ENCODE data around the gene PPP2R5C.

DNA sequence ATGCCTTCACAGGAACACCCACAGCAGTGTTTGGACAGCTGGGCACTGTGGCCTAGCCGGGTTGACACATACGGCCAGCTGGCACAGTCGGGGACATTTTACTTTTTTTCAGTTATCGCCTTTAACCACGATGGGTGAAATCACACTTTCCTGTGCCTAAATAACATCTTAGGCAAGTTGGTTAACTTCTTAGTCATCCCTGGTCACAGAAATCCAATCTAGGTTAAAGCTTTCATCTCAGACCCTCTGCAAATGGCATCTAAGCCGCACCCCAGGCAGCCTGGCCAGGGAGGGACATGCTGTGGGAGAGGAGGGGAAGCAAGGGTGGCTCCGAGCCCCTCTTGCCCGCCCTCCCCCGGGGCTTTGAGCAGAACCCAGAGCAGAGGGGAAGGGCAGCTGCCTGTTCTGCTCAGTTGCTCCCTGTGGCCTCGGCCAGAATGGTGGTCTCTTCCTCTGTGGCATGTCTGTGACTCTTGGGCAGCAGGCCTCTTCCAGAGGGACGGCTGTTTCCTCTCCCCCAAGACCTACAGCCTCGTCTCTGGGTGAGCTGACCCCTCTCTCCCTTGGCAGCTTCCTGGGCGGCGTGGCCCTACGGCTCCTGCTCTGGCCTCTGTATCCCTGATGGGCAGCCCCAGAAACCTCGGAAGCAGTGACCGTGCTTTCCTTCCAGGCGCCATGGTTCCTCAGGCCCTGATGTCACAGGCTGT is 117.5 kb downstream of the PPP2R5C start:
- TF ChIP-seq JUN (CRISPR knock-in tag; IDR thresholded peaks at IDR 0.05) (no peak), TCF7 (CRISPR knock-in tag; IDR thresholded peaks at IDR 0.05; ENCODE audit: low read depth) (no peak), RELA (CRISPR knock-in tag; IDR thresholded peaks at IDR 0.05; ENCODE audit: borderline replicate concordance) (no peak), ESRRA (CRISPR knock-in tag; IDR thresholded peaks at IDR 0.05; ENCODE audit: borderline replicate concordance) (no peak), SOX15 (CRISPR knock-in tag; IDR thresholded peaks at IDR 0.05) (no peak)
- TF ChIP-seq, protein P1, sequence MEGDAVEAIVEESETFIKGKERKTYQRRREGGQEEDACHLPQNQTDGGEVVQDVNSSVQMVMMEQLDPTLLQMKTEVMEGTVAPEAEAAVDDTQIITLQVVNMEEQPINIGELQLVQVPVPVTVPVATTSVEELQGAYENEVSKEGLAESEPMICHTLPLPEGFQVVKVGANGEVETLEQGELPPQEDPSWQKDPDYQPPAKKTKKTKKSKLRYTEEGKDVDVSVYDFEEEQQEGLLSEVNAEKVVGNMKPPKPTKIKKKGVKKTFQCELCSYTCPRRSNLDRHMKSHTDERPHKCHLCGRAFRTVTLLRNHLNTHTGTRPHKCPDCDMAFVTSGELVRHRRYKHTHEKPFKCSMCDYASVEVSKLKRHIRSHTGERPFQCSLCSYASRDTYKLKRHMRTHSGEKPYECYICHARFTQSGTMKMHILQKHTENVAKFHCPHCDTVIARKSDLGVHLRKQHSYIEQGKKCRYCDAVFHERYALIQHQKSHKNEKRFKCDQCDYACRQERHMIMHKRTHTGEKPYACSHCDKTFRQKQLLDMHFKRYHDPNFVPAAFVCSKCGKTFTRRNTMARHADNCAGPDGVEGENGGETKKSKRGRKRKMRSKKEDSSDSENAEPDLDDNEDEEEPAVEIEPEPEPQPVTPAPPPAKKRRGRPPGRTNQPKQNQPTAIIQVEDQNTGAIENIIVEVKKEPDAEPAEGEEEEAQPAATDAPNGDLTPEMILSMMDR (IDR thresholded peaks at IDR 0.05): no peak
- TF ChIP-seq, protein P2, sequence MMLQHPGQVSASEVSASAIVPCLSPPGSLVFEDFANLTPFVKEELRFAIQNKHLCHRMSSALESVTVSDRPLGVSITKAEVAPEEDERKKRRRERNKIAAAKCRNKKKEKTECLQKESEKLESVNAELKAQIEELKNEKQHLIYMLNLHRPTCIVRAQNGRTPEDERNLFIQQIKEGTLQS (CRISPR knock-in tag; conservative IDR thresholded peaks at IDR 0.05): no peak
- TF ChIP-seq, protein P3, sequence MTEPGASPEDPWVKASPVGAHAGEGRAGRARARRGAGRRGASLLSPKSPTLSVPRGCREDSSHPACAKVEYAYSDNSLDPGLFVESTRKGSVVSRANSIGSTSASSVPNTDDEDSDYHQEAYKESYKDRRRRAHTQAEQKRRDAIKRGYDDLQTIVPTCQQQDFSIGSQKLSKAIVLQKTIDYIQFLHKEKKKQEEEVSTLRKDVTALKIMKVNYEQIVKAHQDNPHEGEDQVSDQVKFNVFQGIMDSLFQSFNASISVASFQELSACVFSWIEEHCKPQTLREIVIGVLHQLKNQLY (CRISPR knock-in tag; IDR thresholded peaks at IDR 0.05): no peak
- TF ChIP-seq, protein P4, sequence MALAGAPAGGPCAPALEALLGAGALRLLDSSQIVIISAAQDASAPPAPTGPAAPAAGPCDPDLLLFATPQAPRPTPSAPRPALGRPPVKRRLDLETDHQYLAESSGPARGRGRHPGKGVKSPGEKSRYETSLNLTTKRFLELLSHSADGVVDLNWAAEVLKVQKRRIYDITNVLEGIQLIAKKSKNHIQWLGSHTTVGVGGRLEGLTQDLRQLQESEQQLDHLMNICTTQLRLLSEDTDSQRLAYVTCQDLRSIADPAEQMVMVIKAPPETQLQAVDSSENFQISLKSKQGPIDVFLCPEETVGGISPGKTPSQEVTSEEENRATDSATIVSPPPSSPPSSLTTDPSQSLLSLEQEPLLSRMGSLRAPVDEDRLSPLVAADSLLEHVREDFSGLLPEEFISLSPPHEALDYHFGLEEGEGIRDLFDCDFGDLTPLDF (CRISPR knock-in tag; IDR thresholded peaks at IDR 0.05): no peak

Data from WTC11 (cell line).